HG03045 (cell line): ENCODE data around the gene CAPN1.
"Not testable (repeated sequence)": the region's sequence is repeated elsewhere in the genome, so short reads cannot be mapped to it uniquely, and the experiment has no call there.

Source experiments
- ATAC-seq: cut with Tn5 transposase; IDR thresholded peaks from one replicate; pipeline ENCODE4 v1.9.1; 2021; ENCODE audit warnings: mild to moderate bottlenecking, moderate library complexity; ENCODE audit not compliant: unreplicated experiment

CAPN1 gene

GRCh38 chr11:65181569-65182257 lies at the start of gene CAPN1:
CAPN1 (plus strand) TSS chr11:65181928; CDS start chr11:65182702, 774 bp downstream.
- peak; percentile 52 for ATAC-seq

GRCh38 chr11:65132238-65132987 lies 49.3 kb upstream of the CAPN1 start:
- ATAC-seq = no peak

- no peak for ATAC-seq
Measured at GRCh38 chr11:65132988-65133700, 48.6 kb upstream of the CAPN1 start.

GRCh38 chr11:65133724-65134123 lies 48.0 kb upstream of the CAPN1 start:
- no peak for ATAC-seq

- peak; percentile 70 for ATAC-seq
Measured at GRCh38 chr11:65134240-65134951, 47.3 kb upstream of the CAPN1 start, which contains the start of gene SYVN1. SYVN1 (minus strand) TSS chr11:65134519; CDS start chr11:65133601, 918 bp downstream.

- ATAC-seq = peak; percentile 60
Measured at GRCh38 chr11:65134952-65135632, 46.6 kb upstream of the CAPN1 start.

GRCh38 chr11:65135633-65136145 lies 46.0 kb upstream of the CAPN1 start:
- no peak for ATAC-seq

- no peak for ATAC-seq
Measured at GRCh38 chr11:65136515-65137096, 45.1 kb upstream of the CAPN1 start.

- ATAC-seq = no peak
Measured at GRCh38 chr11:65141896-65142494, 39.7 kb upstream of the CAPN1 start.

- no peak for ATAC-seq
Measured at GRCh38 chr11:65147352-65148075, 34.2 kb upstream of the CAPN1 start.

GRCh38 chr11:65148657-65149056 lies 33.1 kb upstream of the CAPN1 start:
- no peak for ATAC-seq

- ATAC-seq = not testable (repeated sequence)
Measured at GRCh38 chr11:65150131-65150508, 31.6 kb upstream of the CAPN1 start.

- ATAC-seq = peak; percentile 60
Measured at GRCh38 chr11:65150509-65151299, 31.0 kb upstream of the CAPN1 start.

- no peak for ATAC-seq
Measured at GRCh38 chr11:65151331-65151899, 30.3 kb upstream of the CAPN1 start.

- no peak for ATAC-seq
Measured at GRCh38 chr11:65152122-65152521, 29.6 kb upstream of the CAPN1 start.

GRCh38 chr11:65156256-65156655 lies 25.5 kb upstream of the CAPN1 start:
- no peak for ATAC-seq

GRCh38 chr11:65156926-65157325 lies 24.8 kb upstream of the CAPN1 start:
- ATAC-seq = no peak

GRCh38 chr11:65157336-65157735 lies 24.4 kb upstream of the CAPN1 start:
- no peak for ATAC-seq
